ENCODE results near the gene BMPR1B.

The BMPR1B gene

GRCh38 chr4:95105112-95105511 lies 347.4 kb downstream of the BMPR1B start:
- Histone ChIP-seq H3K4me3 (ENCODE audit: low read length) (no peak overlapping the region), H3K9me3 (replicated peaks; ENCODE audit: insufficient read depth, low read length) (no peaks in the 10 kb centered on the region), H3K27ac (ENCODE audit: low read length) (no peak overlapping the region), H3K9ac (ENCODE audit: low read length) (no peak overlapping the region), H2AFZ (ENCODE audit: low read length) (no peak overlapping the region), H3K4me1 (ENCODE audit: low read length) (no peaks in the 10 kb centered on the region), H3K27me3 (replicated peaks; ENCODE audit: insufficient read depth, low read length) (no peaks in the 10 kb centered on the region), H3F3A (ENCODE audit: insufficient read depth, low read length) (no peaks in the 10 kb centered on the region), H3K4me2 (ENCODE audit: low read depth, low read length) (no peak overlapping the region), H3K79me2 (ENCODE audit: low read length) (no peaks in the 10 kb centered on the region), H4K20me1 (ENCODE audit: insufficient read depth, low read length) (no peaks in the 10 kb centered on the region), H3K9me2 (replicated peaks; ENCODE audit: insufficient read depth, low read length) (no peaks in the 10 kb centered on the region), H3K36me3 (replicated peaks; ENCODE audit: insufficient read depth, low read length) (no peaks in the 10 kb centered on the region)
- no peak for DNase-seq
- TF ChIP-seq EZH2phosphoT487 (IDR thresholded peaks at IDR 0.05; ENCODE audit: low read length), result no peak
- TF ChIP-seq EZH2 (optimal IDR thresholded peaks at IDR 0.05; ENCODE audit: low read depth, low read length), result no peak
- TF ChIP-seq CTCF (IDR thresholded peaks at IDR 0.05; ENCODE audit: low read length), result no peak

DNA sequence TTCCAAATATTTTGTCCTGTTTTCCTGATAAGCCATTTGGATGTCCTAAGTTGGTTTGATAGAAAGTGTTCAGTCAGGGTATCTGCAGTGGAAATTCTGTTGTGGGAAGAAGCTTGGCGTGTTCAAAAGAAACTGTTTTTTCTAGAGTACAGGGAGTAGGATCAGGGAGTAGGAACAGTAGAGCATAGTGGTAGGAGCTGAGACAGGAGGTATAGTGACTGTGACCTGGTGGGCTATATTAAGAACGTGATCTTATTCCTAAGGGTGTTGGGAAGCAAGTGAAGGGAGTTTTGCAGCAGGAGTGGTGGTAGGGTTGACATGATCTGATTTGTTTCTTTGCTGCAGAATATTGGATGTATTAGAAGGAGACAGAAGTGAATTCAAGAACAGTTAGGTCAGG lies 348.2 kb downstream of the BMPR1B start:
- Histone ChIP-seq H3K4me1 (ENCODE audit: low read length) (no peaks in the 10 kb centered on the region), H3K9ac (ENCODE audit: low read length) (no peak overlapping the region), H3K4me3 (ENCODE audit: low read length) (no peak overlapping the region), H3K36me3 (replicated peaks; ENCODE audit: insufficient read depth, low read length) (no peaks in the 10 kb centered on the region), H3K9me3 (replicated peaks; ENCODE audit: insufficient read depth, low read length) (no peaks in the 10 kb centered on the region), H3K79me2 (ENCODE audit: low read length) (no peaks in the 10 kb centered on the region), H3K27me3 (replicated peaks; ENCODE audit: insufficient read depth, low read length) (no peaks in the 10 kb centered on the region), H2AFZ (ENCODE audit: low read length) (no peak overlapping the region), H3F3A (ENCODE audit: insufficient read depth, low read length) (no peaks in the 10 kb centered on the region), H3K9me2 (replicated peaks; ENCODE audit: insufficient read depth, low read length) (no peaks in the 10 kb centered on the region), H3K4me2 (ENCODE audit: low read depth, low read length) (no peak overlapping the region), H3K27ac (ENCODE audit: low read length) (no peak overlapping the region), H4K20me1 (ENCODE audit: insufficient read depth, low read length) (no peaks in the 10 kb centered on the region)
- TF ChIP-seq CTCF (IDR thresholded peaks at IDR 0.05; ENCODE audit: low read length) (no peak), EZH2phosphoT487 (IDR thresholded peaks at IDR 0.05; ENCODE audit: low read length) (no peak), EZH2 (optimal IDR thresholded peaks at IDR 0.05; ENCODE audit: low read depth, low read length) (no peak)
- no peak for DNase-seq

- H3K27ac ChIP-seq (ENCODE audit: low read length), result no peak overlapping the region
These were observed 348.7 kb downstream of the BMPR1B start for GRCh38 chr4:95106408-95106928.

More at GRCh38 chr4:95106408-95106928, 348.7 kb downstream of the BMPR1B start:
- H3K4me3 ChIP-seq (ENCODE audit: low read length), result no peak overlapping the region
- no peaks in the 10 kb centered on the region for H3K36me3 ChIP-seq (replicated peaks; ENCODE audit: insufficient read depth, low read length)
- TF ChIP-seq EZH2 (optimal IDR thresholded peaks at IDR 0.05; ENCODE audit: low read depth, low read length), result no peak
- TF ChIP-seq EZH2phosphoT487 (IDR thresholded peaks at IDR 0.05; ENCODE audit: low read length), result no peak
- no peak for TF ChIP-seq CTCF (IDR thresholded peaks at IDR 0.05; ENCODE audit: low read length)
- H3K27me3 ChIP-seq (replicated peaks; ENCODE audit: insufficient read depth, low read length), result no peaks in the 10 kb centered on the region
- no peak overlapping the region for H3K4me2 ChIP-seq (ENCODE audit: low read depth, low read length)
- no peak for DNase-seq
- no peaks in the 10 kb centered on the region for H3K79me2 ChIP-seq (ENCODE audit: low read length)
- H3F3A ChIP-seq (ENCODE audit: insufficient read depth, low read length), result no peaks in the 10 kb centered on the region
- H2AFZ ChIP-seq (ENCODE audit: low read length), result no peak overlapping the region
- no peak overlapping the region for H3K9ac ChIP-seq (ENCODE audit: low read length)
- H4K20me1 ChIP-seq (ENCODE audit: insufficient read depth, low read length), result no peaks in the 10 kb centered on the region
- H3K9me3 ChIP-seq (replicated peaks; ENCODE audit: insufficient read depth, low read length), result no peaks in the 10 kb centered on the region
- no peaks in the 10 kb centered on the region for H3K9me2 ChIP-seq (replicated peaks; ENCODE audit: insufficient read depth, low read length)
- no peaks in the 10 kb centered on the region for H3K4me1 ChIP-seq (ENCODE audit: low read length)

All from MM.1S (cell line).